Measurements from ENCODE around the gene KCNK3.
"Not testable (repeated sequence)": the region's sequence is repeated elsewhere in the genome, so short reads cannot be mapped to it uniquely, and the experiment has no call there.

KCNK3 gene

DNA sequence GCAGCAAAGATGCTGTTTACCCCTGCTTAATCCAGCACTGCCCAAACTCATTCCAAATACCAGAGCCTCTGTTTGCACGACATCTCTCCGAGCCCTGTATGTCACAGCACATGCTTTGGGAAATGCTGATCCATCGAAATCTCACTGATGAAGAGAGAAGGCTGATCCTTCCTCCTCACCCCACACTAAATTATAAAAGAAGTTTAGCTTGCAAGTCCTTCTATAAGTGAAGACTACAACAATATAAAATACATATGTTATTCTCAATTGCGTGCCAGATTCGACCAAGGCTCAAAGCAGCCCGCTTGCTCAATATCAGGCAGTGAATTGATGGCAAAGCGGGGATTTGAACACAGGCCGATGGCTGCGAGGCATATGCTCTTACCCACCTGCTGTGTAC lies 40.9 kb downstream of the KCNK3 start:
- DNase-seq, result no peak

DNA sequence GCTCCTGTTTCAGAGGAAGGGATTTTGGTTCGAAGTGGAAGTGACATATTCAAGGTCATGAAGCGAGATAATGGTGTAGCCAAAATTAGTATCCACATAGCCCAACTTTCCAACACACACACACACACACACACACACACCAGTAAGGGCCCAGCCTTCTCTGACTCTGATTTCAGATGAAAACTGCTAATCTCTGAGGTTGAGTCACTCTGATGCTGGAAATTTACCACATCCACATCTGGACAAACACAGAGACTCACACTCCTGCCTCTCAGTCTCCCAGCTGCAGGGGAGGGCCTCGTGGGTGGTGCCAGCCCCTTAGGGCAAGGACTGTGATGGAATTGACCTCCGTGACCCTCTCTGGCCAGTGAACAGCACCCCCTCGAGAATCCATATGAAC lies 42.6 kb downstream of the KCNK3 start:
- DNase-seq, result peak; percentile 67

DNA sequence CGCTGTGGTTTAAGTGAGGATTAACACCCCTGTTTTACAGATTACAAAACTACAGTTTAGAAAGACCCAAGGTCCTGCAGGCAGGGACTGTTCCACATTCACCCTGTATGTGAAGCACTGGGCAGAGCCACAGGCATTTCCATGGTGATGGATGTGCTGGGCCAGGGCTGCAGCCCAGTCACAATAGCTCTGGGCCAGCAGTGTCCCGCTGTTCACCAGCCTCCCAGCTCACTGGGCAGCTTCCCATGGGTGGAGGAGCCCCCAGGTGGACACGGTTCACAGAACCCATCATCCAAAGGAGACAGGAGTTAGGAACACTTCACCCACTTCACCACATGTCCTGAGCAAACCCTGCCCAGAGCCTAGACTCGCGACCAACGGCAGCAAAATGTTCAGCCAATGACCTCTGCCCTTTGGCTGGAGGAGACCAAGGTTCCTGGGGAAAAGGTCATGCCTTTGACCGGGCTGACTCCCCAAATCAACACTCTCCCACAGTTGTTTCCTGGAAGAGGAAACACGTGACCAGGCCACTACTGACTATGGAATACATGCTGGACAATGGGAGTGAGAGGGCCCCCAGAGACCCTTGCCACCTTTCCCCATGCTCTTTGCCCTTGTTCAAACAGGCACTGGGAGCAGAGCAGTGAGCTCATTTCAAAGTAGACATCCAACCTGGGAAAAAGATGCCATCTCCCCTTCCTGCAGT lies 43.5 kb downstream of the KCNK3 start:
- DNase-seq, result no peak

DNA sequence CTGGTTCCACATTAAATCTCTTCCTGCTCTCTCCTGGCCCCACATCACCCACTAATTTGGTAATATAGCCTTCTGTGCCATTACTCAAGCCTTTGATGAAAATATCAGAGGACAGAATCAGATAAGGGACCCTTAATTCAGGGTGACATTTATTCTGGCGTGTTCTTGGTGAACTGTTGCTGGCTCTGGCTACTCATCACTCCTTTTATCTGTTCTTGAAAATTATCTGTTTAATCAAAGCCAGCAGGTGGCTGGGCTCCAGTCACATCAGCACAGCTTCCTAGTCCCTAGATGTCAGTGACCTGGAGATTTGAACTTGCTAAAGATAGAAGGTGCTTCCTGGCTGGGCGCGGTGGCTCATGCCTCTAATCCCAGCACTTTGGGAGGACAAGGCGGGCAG lies 44.7 kb downstream of the KCNK3 start:
- DNase-seq, result no peak

DNA sequence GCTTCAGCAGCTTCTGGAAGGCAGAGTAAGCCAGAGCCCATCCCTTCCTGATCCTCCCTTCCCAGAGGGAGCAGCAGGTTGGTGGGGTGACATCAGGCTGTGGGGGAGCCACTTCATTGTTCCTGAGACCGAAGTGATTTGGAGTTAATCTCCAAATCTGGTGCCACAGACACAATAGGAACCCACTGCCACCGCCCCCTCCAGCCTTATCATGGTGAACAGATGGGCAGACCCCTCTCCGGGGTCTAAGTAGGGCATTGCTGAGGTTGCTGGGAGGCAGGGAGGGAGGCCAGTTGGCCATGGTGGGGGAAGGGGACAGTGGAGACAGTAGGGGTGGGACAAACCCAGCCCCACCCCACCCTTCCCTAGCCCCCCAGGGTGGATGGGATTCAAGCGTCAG lies 46.0 kb downstream of the KCNK3 start:
- DNase-seq, result no peak

DNA sequence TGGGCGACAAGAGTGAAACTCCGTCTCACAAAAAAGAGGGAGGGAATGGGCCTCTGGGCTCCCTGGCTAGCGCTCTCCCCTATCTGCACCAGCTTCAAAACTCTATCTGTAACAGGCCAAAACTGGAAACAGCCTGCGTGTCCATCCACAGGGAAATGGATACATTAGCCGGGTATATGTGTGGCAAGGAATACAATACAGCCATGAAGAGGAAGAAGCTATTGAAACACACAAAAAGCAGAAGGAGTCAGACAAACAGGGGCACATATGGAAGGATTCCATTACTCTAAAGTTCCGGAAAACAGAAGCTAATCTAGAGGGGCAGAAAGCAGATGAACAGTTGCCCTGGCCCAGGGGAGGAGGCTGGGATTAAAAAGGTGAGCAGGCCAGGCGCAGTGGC lies 47.0 kb downstream of the KCNK3 start:
- DNase-seq, result no peak

DNA sequence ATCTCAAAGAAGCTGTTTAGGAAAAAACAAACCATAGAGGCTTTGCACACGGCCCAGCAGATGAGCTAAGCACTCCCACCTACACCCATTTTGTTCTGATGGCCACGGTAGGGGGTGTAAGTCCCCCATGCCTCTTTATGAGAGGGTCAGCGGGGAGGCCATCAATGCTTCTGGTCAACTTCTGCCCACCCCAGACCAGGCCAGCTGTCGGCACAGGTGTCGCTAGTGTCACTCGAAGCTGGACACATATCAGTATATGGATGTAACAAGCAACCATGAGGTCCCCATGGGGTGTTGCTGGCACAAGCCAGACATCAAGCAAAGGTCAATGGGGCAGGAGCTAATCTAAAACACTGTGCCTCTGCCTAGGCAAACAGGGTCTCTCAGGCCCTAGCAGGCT lies 47.8 kb downstream of the KCNK3 start:
- no peak for DNase-seq

DNA sequence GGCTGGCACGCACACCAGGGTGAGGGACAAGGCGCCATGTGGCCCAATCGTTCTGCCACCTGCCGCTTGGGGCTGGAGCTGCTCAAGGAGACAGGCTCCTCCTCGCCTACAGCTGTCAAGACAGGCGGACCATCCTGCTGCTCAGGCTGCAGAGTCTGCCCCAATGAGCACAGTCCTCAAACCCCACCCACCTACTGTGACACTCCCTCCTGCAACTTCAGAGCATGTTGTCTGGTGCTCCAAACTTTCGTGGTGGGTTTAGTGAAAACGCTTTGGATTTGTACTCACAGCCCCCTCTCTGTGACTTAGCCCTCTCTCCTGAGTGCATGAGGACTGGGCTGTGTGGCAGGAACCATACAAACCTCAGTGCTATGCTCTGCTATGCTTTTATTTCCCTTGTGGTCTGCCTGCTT lies 48.4 kb downstream of the KCNK3 start:
- no peak for DNase-seq

DNA sequence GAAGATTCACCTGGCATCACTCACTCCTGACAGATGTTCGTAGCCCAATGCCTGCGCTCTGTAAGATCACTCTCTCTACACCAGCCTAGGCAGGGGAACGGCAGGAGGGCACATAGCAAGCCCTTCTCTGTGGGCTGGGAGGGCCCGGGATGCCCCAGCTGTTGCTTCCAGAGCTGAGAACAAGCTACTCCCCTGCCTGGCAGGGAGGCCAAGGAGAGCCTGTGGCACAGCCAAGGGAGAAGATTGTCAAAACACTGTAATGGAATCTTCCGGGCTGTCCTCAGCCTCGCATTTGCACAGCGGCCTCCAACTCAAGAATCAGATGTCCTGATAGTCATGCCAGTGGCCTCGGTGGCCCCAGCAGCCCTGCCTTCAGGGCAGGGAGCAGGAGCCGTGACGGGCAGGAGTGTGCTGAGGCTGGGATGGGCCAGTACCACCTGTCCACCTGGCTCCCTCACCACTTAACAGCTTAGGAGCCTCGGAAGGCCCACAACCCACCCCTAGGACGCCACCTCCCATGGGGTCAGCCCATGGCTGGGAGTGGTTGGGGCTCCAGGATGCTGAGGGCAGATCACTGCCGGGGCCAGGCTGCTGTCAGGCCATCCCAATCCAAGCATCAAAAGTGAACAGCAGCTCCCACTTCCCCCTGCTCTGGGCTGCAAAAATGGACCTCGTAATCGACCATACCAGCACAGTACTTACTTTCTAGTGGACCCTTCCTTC lies 49.7 kb downstream of the KCNK3 start:
- DNase-seq, result no peak

DNA sequence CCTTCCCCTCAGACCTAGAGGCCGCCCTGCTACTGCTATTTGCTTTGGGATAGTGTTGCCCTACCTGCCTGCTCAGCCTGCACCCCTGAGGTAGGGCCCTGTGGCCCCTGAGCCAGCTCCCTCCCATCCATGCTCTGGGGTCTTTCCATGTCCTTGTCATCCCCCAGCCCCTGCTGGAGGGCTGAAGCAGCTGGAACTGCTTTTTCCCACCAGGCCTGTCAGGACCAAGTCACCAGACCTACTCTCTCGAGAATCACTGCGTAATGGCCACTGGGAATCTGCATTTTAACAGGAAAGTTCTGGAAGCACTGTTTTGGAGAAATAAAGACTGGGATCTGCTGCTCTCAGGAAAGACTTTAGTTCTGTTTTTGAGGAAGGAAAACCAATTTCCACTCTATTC lies 51.3 kb downstream of the KCNK3 start:
- no peak for DNase-seq

DNA sequence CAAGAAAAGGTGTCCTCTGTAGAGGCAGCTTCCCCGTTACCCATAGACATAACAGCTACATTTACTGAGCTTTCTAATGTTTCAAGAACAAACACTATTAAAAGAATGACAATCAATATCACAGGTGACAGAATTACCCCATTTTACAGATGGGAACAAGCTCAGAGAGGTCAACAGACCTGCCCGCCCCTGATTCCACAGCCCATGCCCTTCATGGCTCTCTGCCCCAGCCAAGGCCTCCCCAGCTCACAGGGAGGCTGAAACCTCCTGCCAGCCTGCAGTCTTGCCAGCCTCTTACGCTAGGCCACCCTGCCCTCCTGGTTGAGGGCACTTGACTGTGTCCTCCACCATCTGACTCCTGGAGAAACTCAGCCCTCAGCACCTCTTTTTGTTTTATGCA lies 52.4 kb downstream of the KCNK3 start:
- no peak for DNase-seq

DNA sequence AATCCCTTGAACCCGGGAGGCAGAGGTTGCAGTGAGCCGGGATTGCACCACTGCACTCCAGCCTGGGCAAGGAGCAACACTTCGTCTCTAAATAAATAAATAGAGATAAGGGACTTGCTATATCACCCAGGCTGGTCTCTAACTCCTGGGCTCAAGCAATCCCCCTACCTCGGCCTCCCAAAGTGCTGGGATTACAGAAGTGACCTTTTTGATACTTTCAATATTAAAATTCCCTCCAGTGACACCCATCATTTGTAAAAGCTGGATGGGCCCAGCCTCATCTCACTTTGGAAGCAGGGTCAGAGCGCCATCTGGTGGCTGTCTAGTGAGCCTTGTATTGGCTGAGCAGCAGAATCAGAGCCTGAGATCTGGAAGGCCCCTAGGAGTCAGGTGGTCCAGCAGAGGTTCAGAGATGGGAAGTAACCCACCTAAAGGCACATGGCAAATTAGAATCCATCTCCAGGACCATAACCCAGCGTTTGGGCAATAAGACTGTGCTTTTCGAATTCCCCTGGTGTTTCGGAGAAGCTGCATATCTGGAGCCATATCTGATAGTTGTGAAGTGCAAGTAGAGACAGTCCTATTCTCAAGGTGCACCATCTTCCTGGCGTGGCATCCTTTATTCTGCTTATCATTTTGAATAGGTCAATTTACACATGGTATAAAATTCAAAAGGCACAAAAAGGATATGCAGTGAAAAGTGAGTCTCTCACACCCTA lies 53.2 kb downstream of the KCNK3 start:
- DNase-seq, result peak; percentile 55

DNA sequence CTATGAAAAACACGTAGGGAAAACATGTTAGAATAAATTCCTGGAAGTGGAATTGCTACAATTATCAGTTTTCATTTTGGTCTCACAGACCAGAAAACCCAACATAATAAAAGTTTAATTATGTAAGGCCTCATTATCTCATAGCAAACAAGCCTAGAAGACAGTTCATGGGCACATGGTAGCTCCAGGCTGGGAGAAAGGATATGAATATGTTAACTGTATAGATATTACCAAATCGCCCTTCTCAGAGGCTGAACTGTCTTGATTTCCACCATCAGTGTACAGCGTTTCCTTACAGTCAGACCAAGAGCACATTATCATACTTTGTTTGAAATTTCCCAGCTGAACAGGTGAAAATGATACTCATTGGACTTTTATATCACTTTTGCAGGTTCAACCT lies 54.4 kb downstream of the KCNK3 start:
- DNase-seq, result no peak

DNA sequence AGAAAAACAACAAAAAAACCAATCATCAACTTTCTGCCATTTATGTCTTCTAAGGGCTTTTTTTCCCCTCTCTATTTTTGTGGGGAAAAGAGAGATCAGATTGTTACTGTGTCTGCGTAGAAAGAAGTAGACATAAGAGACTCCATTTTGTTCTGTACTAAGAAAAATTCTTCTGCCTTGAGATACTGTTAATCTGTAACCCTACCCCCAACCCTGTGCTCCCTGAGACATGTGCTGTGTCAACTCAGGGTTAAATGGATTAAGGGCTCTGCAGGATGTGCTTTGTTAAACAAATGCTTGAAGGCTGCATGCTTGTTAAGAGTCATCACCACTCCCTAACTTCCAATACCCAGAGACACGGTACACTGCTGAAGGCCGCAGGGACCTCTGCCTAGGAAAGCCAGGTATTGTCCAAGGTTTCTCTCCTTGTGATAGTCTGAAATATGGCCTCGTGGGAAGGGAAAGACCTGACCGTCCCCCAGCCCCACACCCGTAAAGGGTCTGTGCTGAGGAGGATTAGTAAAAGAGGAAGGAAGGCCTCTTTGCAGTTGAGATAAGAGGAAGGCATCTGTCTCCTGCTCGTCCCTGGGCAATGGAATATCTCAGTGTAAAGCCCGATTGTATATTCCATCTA lies 57.4 kb downstream of the KCNK3 start:
- not testable (repeated sequence) for DNase-seq

DNA sequence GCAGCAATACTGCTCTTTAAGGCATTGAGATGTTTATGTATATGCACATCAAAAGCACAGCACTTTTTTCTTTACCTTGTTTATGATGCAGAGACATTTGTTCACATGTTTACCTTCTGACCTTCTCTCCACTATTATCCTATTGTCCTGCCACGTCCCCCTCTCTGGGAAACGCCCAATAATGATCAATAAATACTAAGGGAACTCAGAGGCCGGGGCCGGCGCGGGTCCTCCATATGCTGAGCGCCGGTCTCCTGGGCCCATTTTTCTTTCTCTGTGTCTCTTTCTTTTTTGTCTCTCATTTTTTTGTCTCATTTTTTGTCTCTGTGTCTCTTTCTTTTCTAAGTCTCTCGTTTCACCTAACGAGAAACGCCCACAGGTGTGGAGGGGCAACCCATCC lies 57.9 kb downstream of the KCNK3 start:
- DNase-seq, result not testable (repeated sequence)

DNA sequence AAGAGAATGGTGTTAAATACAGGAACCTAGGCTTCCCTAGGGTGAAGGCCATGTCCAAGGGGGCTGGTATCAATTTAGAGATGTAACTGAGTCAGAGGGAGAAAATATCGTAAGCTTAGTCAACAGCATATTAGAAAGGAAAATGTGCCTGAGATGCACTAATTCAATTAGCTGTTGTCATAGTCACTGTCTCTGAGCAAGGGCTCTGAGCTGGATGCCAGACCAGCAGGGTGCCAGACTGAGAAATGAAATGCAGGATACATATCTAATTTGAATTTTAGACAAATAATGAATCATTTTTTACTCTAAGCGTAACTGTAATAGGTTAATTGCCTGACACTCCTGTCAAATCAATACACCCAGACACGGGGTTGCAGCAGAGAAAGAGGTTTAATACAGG lies 60.1 kb downstream of the KCNK3 start:
- no peak for DNase-seq

DNA sequence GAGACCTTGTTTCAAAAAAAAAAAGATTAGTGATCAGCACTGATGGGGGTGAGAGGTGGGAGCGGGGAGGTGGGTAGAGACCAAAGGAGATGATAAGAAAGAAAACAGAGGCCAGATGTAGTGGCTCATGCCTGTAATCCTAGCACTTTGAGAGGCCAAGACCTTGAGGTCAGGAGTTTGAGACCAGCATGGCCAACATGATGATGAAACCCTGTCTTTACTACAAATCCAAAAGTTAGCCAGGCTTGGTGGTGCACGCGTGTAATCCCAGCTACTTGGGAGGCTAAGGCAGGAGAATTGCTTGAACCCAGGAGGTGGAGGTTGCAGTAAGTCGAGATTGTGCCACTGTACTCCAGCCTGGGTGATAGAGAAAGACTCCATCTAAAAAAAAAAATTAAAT lies 62.0 kb downstream of the KCNK3 start:
- no peak for DNase-seq

DNA sequence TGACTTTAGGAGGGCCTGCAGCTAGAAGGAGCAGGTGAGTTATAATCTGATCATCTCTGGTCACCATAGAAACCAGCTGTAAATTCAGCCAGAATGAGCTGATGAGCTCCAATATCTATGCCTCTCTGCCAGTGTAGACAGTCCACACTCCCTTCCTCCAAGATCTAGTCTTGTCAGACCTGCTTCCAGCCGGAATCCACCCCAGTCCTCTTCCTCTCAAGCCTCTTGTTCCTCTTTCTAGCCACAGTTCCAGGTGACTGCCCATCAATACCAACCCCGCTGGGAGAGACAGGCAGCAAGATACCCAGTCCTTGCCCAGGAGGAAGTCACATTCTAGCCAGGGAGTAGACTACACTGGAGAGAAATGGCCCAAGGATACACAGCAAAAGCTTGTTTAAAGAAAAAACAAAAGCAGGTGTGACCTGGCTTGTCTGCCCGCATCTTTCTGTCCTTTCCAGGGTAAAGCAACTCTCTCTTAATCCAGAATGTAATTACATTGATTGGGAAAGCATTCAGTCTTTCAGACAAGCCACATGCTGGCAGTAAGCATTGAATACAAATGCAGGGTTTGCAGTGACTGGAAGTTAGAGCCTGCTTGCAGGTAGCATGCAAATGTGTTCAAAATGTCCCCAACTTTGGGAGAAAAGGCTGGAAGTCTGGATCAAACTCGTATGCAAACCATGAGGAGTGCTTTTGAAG lies 62.6 kb downstream of the KCNK3 start:
- DNase-seq, result no peak

DNA sequence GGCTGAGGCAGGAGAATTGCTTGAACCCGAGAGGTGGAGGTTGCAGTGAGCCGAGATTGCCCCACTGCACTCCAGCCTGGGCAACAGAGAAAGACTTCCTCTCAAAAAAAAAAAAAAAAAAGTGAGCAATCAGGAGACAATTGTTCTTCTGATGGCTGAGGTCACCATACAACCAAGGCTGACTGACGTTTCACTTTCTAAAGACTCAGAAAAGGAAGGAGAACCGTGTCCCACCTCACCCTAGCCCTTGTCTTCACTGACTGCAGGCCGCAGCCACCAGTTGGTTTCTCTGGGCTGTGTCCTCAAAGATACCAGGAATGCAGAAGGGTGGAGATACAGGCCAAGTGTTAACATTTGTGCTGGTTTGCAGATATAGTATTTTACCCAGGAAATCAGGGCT lies 63.8 kb downstream of the KCNK3 start:
- no peak for DNase-seq

DNA sequence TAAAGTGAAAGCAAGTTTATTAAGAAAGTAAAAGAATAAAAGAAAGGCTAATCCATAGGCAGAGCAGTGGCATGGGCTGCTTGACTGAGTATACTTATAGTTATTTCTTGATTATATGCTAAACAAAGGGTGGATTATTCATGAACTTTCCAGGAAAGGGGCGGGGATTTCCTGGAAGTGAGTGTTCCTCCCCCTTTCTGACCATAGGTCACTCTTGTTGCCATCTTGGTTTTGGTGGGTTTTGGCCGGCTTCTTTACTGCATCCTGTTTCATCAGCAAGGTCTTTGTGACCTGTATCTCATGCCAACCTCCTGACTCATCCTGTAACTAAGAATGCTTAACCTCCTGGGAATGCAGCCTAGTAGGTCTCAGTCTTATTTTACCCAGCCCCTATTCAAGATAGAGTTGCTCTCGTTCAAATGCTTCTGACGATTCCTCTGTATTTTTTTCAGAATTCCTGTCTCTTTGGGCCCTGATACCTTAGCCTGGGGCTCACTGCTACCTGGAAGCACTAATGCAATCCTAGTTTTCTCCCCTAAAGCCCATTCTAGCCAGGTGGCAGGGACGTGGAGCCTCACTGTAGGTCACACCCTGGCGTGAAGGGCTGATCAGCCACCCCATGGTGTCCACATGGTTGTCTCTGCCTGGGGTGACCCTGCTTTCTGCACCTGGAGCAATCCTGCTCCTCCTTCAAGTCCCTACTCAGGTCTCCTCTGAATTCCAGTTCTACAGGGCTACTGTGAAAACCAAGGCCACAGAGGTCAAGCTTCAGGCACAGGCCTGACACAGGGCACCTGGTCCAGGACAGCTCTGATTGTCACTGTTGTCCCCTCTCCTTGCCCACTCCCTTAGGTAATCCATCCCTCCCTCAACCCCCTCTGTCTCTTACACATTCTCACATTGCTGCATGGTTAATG lies 65.6 kb downstream of the KCNK3 start:
- DNase-seq, result peak; percentile 88

DNA sequence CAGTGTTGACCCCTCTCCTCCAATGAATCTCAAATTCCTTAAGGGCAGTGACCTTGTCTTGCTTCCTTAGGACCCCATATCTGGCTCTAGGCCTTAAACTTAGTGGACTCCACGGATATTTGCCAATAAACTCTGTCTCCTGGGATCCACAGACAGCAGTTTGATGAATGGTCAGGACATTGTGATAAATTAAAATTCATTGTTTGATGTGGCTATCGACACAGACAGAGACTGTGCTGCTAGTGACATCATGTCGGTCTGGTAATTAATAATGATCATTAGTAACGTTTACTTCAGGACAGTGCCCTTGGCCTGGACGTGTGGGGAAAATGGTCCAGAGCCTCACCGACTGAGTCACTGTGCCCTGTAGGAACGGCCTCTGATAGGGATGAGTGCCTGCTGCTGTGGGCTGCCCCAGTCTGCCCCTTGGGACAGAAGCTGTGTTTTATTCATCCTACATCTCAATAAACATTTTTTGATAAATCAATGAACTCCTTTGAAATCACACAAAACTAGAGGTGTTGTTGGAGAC lies 66.3 kb downstream of the KCNK3 start:
- no peak for DNase-seq

DNA sequence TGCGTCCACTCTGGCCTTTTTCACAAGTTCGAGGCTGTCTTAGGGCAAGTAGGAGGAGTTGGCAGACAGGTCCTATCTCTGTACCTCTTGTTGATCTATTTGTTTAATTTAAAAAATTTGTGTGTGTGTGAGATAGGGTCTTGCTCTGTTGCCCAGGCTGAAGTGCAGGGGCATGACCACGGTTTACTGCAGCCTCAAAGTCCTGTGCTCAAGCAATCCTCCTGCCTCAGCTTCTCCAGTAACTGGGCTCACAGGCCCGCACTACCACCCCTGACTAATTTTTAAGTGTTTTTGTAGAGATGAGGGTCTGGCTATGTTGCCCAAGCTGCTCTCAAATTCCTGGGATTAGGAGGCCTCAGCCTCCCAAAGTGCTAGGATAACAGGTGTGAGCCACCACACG lies 67.3 kb downstream of the KCNK3 start:
- DNase-seq, result no peak

All from amniotic stem cell (primary cell).